Caco-2 (cell line): ENCODE results near the gene HNF4A. TPM values are rescaled to one million over a fixed set of nuclear protein-coding genes. Genes with fewer than 3 reads are reported as not detected.

Experiments used
- BruUV-seq: library from RNA; stranded (reverse); fragments of 400-500 nt; replicated peaks from 2 replicates; lab custom pipeline; 2021; lab: Mats Ljungman, UMichigan
- CTCF ChIA-PET: fragments of 300-600 bp; sonication (Branson Sonifier 250); formaldehyde crosslinking; loops from one replicate; lab custom pipeline; 2022; ENCODE audit warnings: antibody characterized with exemption; lab: Charles Lee
- POLR2A ChIA-PET: fragments of 300-600 bp; sonication (Branson Sonifier 250); formaldehyde crosslinking; loops from one replicate; lab custom pipeline; 2022; ENCODE audit warnings: antibody characterized with exemption; lab: Charles Lee
- DNase-seq, 2 experiments: peaks; one replicate each; pipeline versions ENCODE4 v3.0.0 to v3.0.0-alpha.2; 2020 to 2022
- H3K27me3 ChIP-seq: replicated peaks from 2 replicates; pipeline ENCODE4 v1.6.0; 2011; ENCODE audit warnings: low read length; ENCODE audit not compliant: control insufficient read depth, insufficient read depth
- H3K36me3 ChIP-seq: 2 replicates; pipeline ENCODE4 v1.5.1; 2011; ENCODE audit warnings: low read length; ENCODE audit not compliant: control insufficient read depth, insufficient read depth
- H3K4me1 ChIP-seq: fragments of 250-450 bp; sonication (Bioruptor Pico); 2 replicates; pipeline ENCODE4 v1.5.1; 2020; ENCODE audit warnings: mild to moderate bottlenecking
- H3K4me3 ChIP-seq: 2 replicates; pipeline ENCODE4 v1.5.1; 2011; ENCODE audit warnings: low read depth, mild to moderate bottlenecking, control low read depth, low read length
- H3K9me3 ChIP-seq: fragments of 250-450 bp; sonication (Bioruptor Pico); 2 replicates; pipeline ENCODE4 v1.5.1; 2020; ENCODE audit warnings: mild to moderate bottlenecking, moderate library complexity
- H3K27ac Mint-ChIP-seq: one replicate; pipeline ENCODE4 v1.8.0; 2022; ENCODE audit warnings: mixed read lengths; ENCODE audit not compliant: unreplicated experiment
- H3K27me3 Mint-ChIP-seq: one replicate; pipeline ENCODE4 v1.8.0; 2022; ENCODE audit warnings: mixed read lengths; ENCODE audit not compliant: insufficient read depth, unreplicated experiment
- H3K36me3 Mint-ChIP-seq: one replicate; pipeline ENCODE4 v1.8.0; 2022; ENCODE audit warnings: mild to moderate bottlenecking, mixed read lengths; ENCODE audit not compliant: insufficient read depth, unreplicated experiment
- H3K4me1 Mint-ChIP-seq: one replicate; pipeline ENCODE4 v1.8.0; 2022; ENCODE audit warnings: low read depth, mixed read lengths; ENCODE audit not compliant: unreplicated experiment
- H3K4me3 Mint-ChIP-seq: one replicate; pipeline ENCODE4 v1.8.0; 2022; ENCODE audit warnings: mild to moderate bottlenecking, moderate library complexity, mixed read lengths; ENCODE audit not compliant: unreplicated experiment
- H3K9me3 Mint-ChIP-seq: one replicate; pipeline ENCODE4 v1.8.0; 2022; ENCODE audit warnings: mixed read lengths; ENCODE audit not compliant: unreplicated experiment
- CTCF ChIP-seq, 2 experiments: fragments of 200-600 bp in 1 of 2; IDR thresholded peaks; 1 replicate in 1 of 2; 2 replicates in 1 of 2; pipeline versions ENCODE4 v1.5.1 to v1.8.0; 2011 to 2022; ENCODE audit warnings: antibody characterized with exemption in 1 of 2, control low read depth in 1 of 2, inconsistent platforms in 1 of 2, low read depth in 1 of 2, low read length in 1 of 2, mild to moderate bottlenecking in 1 of 2, moderate library complexity in 1 of 2; ENCODE audit not compliant: insufficient read depth in 1 of 2, severe bottlenecking in 1 of 2, unreplicated experiment in 1 of 2
- intact Hi-C: fragments of 100-400 bp; cut with micrococcal nuclease; formaldehyde crosslinking; loops from one replicate; pipeline ENCODE4 v1.10.0; 2022; ENCODE audit not compliant: unreplicated experiment
- total RNA-seq: library from RNA; stranded (reverse); gene quantifications from 2 replicates; pipeline ENCODE4 v1.2.3, GENCODE V29; 2022

Gene HNF4A
- total RNA-seq, 1 experiment from 2014 or later: 292 TPM

DNA sequence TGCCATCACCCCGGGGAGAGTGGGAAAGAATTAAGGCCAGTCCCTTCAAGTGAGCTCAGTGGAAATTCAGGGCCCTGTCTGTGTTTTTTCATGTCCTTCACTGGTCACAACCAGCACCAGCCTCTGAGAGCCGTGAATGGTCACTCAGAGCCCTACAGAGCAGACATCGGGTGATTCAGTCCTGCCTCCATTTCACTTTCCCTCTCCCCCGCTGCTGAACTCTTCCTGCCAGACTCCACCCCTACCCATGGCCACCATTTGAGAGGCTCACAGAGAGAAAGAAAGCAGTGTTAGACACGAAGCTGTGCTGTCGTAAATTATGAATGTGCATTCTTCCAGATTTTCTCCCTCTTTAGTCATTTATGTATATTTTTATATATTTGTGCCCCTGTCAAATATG is 13.3 kb upstream of the HNF4A start:
- no peak overlapping the region for H3K4me3 Mint-ChIP-seq
- BruUV-seq: no TSS peak
- peak overlapping the region; percentile 4 for H3K27ac Mint-ChIP-seq
- no peak overlapping the region for H3K4me3 ChIP-seq
- no peaks in the 10 kb centered on the region for H3K27me3 ChIP-seq
- ChIA-PET CTCF (interaction anchor here (0.7 kb wide), 1 partner anchor 42 kb away, joined by 3 read pairs; no protein-coding TSS in a partner anchor), POLR2A (no interaction called here)
- no peaks in the 10 kb centered on the region for H3K9me3 ChIP-seq
- H3K4me1 Mint-ChIP-seq: peaks cover 7% of the 10 kb centered on the region
- no peaks in the 10 kb centered on the region for H3K36me3 ChIP-seq
- no peaks in the 10 kb centered on the region for H3K9me3 Mint-ChIP-seq
- intact Hi-C loops: no loop called here
- H3K27me3 Mint-ChIP-seq: no peaks in the 10 kb centered on the region
- no peak for TF ChIP-seq CTCF (IDR thresholded peaks at IDR 0.05; ENCODE audit: insufficient read depth in 1 of 2, low read depth in 1 of 2, low read length in 1 of 2, severe bottlenecking in 1 of 2, unreplicated experiment in 1 of 2)
- H3K36me3 Mint-ChIP-seq: peaks cover 6% of the 10 kb centered on the region
- no peak for DNase-seq
- peaks cover under 1% of the 10 kb centered on the region for H3K4me1 ChIP-seq

- CTCF ChIA-PET: interaction anchor here (1.1 kb wide), 1 partner anchor 41 kb away, joined by 3 read pairs; no protein-coding TSS in a partner anchor
- Mint-ChIP-seq H3K27ac (no peak overlapping the region), H3K27me3 (no peaks in the 10 kb centered on the region), H3K4me1 (peaks cover 16% of the 10 kb centered on the region), H3K9me3 (no peaks in the 10 kb centered on the region), H3K36me3 (peaks cover 11% of the 10 kb centered on the region), H3K4me3 (no peak overlapping the region)
- no TSS peak for BruUV-seq
- Histone ChIP-seq H3K36me3 (no peaks in the 10 kb centered on the region; the same call in 1 of the 2 replicates), H3K27me3 (no peaks in the 10 kb centered on the region), H3K4me3 (no peak overlapping the region), H3K4me1 (peaks cover 10% of the 10 kb centered on the region), H3K9me3 (no peaks in the 10 kb centered on the region)
- DNase-seq: no peak
- TF ChIP-seq CTCF (IDR thresholded peaks at IDR 0.05; ENCODE audit: insufficient read depth in 1 of 2, low read depth in 1 of 2, low read length in 1 of 2, severe bottlenecking in 1 of 2, unreplicated experiment in 1 of 2): no peak
- intact Hi-C loops: no loop called here
- POLR2A ChIA-PET: no interaction called here
Observed at GRCh38 chr20:44343162-44343675, 12.3 kb upstream of the HNF4A start.

- no peak overlapping the region for H3K4me3 Mint-ChIP-seq
- no TSS peak for BruUV-seq
- intact Hi-C loops: no loop called here
- TF ChIP-seq CTCF (IDR thresholded peaks at IDR 0.05; ENCODE audit: insufficient read depth in 1 of 2, low read depth in 1 of 2, low read length in 1 of 2, severe bottlenecking in 1 of 2, unreplicated experiment in 1 of 2): no peak
- H3K27me3 ChIP-seq: no peaks in the 10 kb centered on the region
- H3K4me3 ChIP-seq: no peak overlapping the region
- no peaks in the 10 kb centered on the region for H3K9me3 Mint-ChIP-seq
- no peaks in the 10 kb centered on the region for H3K9me3 ChIP-seq
- H3K36me3 ChIP-seq: no peaks in the 10 kb centered on the region; the same call in 1 of the 2 replicates
- H3K27ac Mint-ChIP-seq: no peak overlapping the region
- CTCF ChIA-PET: interaction anchor here (0.7 kb wide), 1 partner anchor 134 kb away, joined by 3 read pairs; no protein-coding TSS in a partner anchor
- H3K27me3 Mint-ChIP-seq: no peaks in the 10 kb centered on the region
- DNase-seq: no peak
- H3K4me1 Mint-ChIP-seq: peaks cover 20% of the 10 kb centered on the region
- POLR2A ChIA-PET: no interaction called here
- H3K36me3 Mint-ChIP-seq: peaks cover 11% of the 10 kb centered on the region
- peaks cover 12% of the 10 kb centered on the region for H3K4me1 ChIP-seq
Observed at GRCh38 chr20:44344723-44345122, 10.8 kb upstream of the HNF4A start.
